Neural progenitor cell (in vitro differentiated cells): Measurements from ENCODE around the gene LRRC45. TPM values are rescaled to one million over a fixed set of nuclear protein-coding genes. Genes with fewer than 3 reads are reported as not detected.

ENCODE experiments used
- DNase-seq: peaks from one replicate; pipeline ENCODE4 v3.0.0-alpha.2; 2016; ENCODE audit warnings: low spot score
- H2AFZ ChIP-seq: fragments of 200-600 bp; sonication (generic); replicated peaks from 2 replicates; pipeline ENCODE4 v1.6.1; 2016; ENCODE audit warnings: antibody characterized with exemption
- H3F3A ChIP-seq: fragments of 200-600 bp; sonication (generic); 2 replicates; pipeline ENCODE4 v1.6.1; 2016; ENCODE audit warnings: antibody characterized with exemption, low read depth
- H3K27ac ChIP-seq: fragments of 200-600 bp; sonication (generic); 2 replicates; pipeline ENCODE4 v1.5.1; 2016; ENCODE audit warnings: mild to moderate bottlenecking
- H3K27me3 ChIP-seq: fragments of 200-600 bp; sonication (generic); 2 replicates; pipeline ENCODE4 v1.6.1; 2016; ENCODE audit warnings: mild to moderate bottlenecking, moderate library complexity
- H3K36me3 ChIP-seq: fragments of 200-600 bp; sonication (generic); 2 replicates; pipeline ENCODE4 v1.5.1; 2016
- H3K4me1 ChIP-seq: fragments of 200-600 bp; sonication (generic); 2 replicates; pipeline ENCODE4 v1.6.1; 2016; ENCODE audit warnings: mixed run types
- H3K4me2 ChIP-seq: fragments of 200-600 bp; sonication (generic); 2 replicates; pipeline ENCODE4 v1.6.1; 2016
- H3K4me3 ChIP-seq: fragments of 200-600 bp; sonication (generic); 2 replicates; pipeline ENCODE4 v1.5.1; 2016
- H3K79me2 ChIP-seq: fragments of 200-600 bp; sonication (generic); 2 replicates; pipeline ENCODE4 v1.6.1; 2016; ENCODE audit warnings: low read depth
- H3K9ac ChIP-seq: fragments of 200-600 bp; sonication (generic); 2 replicates; pipeline ENCODE4 v1.6.1; 2016
- H3K9me3 ChIP-seq: fragments of 200-600 bp; sonication (generic); 2 replicates; pipeline ENCODE4 v1.5.1; 2016; ENCODE audit warnings: low read depth
- H4K20me1 ChIP-seq: fragments of 200-600 bp; sonication (generic); 2 replicates; pipeline ENCODE4 v1.6.1; 2016; ENCODE audit warnings: low read depth
- H3K27ac Mint-ChIP-seq: 3 replicates; pipeline ENCODE4 v1.8.0; 2021; ENCODE audit warnings: mixed read lengths
- H3K27me3 Mint-ChIP-seq: 2 replicates; pipeline ENCODE4 v1.8.0; 2022; ENCODE audit warnings: low read depth, mild to moderate bottlenecking, inconsistent platforms, moderate library complexity, mixed read lengths; ENCODE audit not compliant: insufficient read depth
- H3K36me3 Mint-ChIP-seq: 3 replicates; pipeline ENCODE4 v1.8.0; 2021; ENCODE audit warnings: mixed read lengths
- H3K4me1 Mint-ChIP-seq: 3 replicates; pipeline ENCODE4 v1.8.0; 2021; ENCODE audit warnings: mixed read lengths
- H3K4me3 Mint-ChIP-seq: 3 replicates; pipeline ENCODE4 v1.8.0; 2021; ENCODE audit warnings: mild to moderate bottlenecking, moderate library complexity, mixed read lengths
- H3K9me3 Mint-ChIP-seq: 3 replicates; pipeline ENCODE4 v1.8.0; 2020; ENCODE audit warnings: mixed read lengths
- EZH2 ChIP-seq: fragments of 200-600 bp; sonication (generic); IDR thresholded peaks from 2 replicates; pipeline ENCODE4 v1.6.1; 2017; ENCODE audit warnings: antibody characterized with exemption, mild to moderate bottlenecking, moderate library complexity
- EZH2phosphoT487 ChIP-seq: fragments of 200-600 bp; sonication (generic); IDR thresholded peaks from 2 replicates; pipeline ENCODE4 v1.6.1; 2017; ENCODE audit warnings: antibody characterized with exemption
- total RNA-seq: library from RNA; depleted of rRNA; stranded (reverse); fragments of >200 nt; gene quantifications from 2 replicates; pipeline ENCODE4 v1.2.3, GENCODE V29; 2015; ENCODE audit warnings: low replicate concordance
- TF ChIP-seq, protein P1 (sequence below): fragments of 200-600 bp; sonication (generic); IDR thresholded peaks from 2 replicates; pipeline ENCODE4 v1.5.1; 2017; ENCODE audit warnings: antibody characterized with exemption, mild to moderate bottlenecking

The LRRC45 gene
- total RNA-seq, 1 donor from 2014 or later, result 15.4 TPM

GRCh38 chr17:82076018-82076784, 53.1 kb downstream of the LRRC45 start:
- Mint-ChIP-seq H3K27me3 (peaks cover 2% of the 10 kb centered on the region), H3K4me3 (peak overlapping the region; percentile 55), H3K4me1 (peaks cover 2% of the 10 kb centered on the region), H3K9me3 (no peaks in the 10 kb centered on the region), H3K27ac (no peak overlapping the region), H3K36me3 (peaks cover 5% of the 10 kb centered on the region)
- Histone ChIP-seq H3K36me3 (no peaks in the 10 kb centered on the region), H4K20me1 (peaks cover 29% of the 10 kb centered on the region), H3K27ac (peak overlapping the region; percentile 34), H3K79me2 (no peaks in the 10 kb centered on the region), H3K4me2 (no peak overlapping the region), H3K4me3 (no peak overlapping the region), H3K4me1 (no peaks in the 10 kb centered on the region), H2AFZ (no peak overlapping the region), H3K9ac (no peak overlapping the region), H3K27me3 (peaks cover 31% of the 10 kb centered on the region), H3F3A (peaks cover 37% of the 10 kb centered on the region), H3K9me3 (no peaks in the 10 kb centered on the region)
- DNase-seq, result no peak
- TF ChIP-seq, protein P1, sequence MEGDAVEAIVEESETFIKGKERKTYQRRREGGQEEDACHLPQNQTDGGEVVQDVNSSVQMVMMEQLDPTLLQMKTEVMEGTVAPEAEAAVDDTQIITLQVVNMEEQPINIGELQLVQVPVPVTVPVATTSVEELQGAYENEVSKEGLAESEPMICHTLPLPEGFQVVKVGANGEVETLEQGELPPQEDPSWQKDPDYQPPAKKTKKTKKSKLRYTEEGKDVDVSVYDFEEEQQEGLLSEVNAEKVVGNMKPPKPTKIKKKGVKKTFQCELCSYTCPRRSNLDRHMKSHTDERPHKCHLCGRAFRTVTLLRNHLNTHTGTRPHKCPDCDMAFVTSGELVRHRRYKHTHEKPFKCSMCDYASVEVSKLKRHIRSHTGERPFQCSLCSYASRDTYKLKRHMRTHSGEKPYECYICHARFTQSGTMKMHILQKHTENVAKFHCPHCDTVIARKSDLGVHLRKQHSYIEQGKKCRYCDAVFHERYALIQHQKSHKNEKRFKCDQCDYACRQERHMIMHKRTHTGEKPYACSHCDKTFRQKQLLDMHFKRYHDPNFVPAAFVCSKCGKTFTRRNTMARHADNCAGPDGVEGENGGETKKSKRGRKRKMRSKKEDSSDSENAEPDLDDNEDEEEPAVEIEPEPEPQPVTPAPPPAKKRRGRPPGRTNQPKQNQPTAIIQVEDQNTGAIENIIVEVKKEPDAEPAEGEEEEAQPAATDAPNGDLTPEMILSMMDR, result no peak
- TF ChIP-seq EZH2 (no peak), EZH2phosphoT487 (no peak)

DNA sequence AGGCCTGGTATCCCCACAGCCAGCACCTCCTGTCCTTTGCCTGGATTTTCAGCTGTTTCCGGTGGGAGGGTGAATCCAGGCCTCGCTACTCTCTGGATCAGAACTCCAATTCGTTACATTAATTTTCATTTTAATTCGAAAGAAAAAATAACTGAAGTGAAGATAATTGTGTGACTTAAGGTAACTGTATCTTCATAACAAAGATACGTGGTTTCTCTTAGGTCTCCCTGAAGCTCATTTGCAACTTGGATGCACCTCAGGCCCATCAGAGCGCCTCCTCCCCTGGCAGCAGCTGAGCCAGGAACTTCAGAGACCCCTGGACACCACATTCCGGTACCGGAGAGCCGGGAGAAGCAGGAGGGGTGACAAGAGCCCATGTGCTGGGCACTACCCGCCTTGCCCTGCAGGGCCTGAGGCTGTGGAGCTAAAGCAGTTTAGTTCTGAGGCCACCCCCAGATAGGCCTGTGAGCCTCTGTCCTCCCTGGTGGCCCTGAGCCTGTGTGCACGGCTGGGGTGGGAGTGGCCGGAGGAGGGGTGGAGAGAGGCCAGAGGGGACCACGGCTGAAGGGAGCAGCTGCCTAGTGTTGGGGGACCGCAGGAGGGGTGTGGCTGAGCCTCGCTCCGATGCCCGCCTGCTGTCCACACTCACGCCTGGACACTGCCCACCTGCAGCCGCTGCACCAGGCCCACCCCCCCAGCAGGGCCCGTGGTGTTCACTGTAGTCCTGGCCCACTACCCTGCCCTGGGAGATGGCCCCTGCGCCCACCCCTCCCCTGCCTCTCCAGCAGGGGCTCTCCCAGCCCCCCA, 53.9 kb downstream of the LRRC45 start:
- Histone ChIP-seq H3K27ac (peak overlapping the region; percentile 34), H3K4me1 (no peaks in the 10 kb centered on the region), H3K4me2 (no peak overlapping the region), H3K79me2 (no peaks in the 10 kb centered on the region), H3K36me3 (no peaks in the 10 kb centered on the region), H2AFZ (no peak overlapping the region), H3K27me3 (peaks cover 25% of the 10 kb centered on the region), H3K9me3 (no peaks in the 10 kb centered on the region), H3F3A (peaks cover 37% of the 10 kb centered on the region), H3K4me3 (no peak overlapping the region), H3K9ac (no peak overlapping the region), H4K20me1 (peaks cover 34% of the 10 kb centered on the region)
- Mint-ChIP-seq H3K9me3 (no peaks in the 10 kb centered on the region), H3K27ac (no peak overlapping the region), H3K4me3 (no peak overlapping the region), H3K4me1 (peaks cover 2% of the 10 kb centered on the region), H3K36me3 (peaks cover 5% of the 10 kb centered on the region), H3K27me3 (peaks cover 2% of the 10 kb centered on the region)
- TF ChIP-seq, protein P1, result no peak
- TF ChIP-seq EZH2, result no peak
- TF ChIP-seq EZH2phosphoT487, result no peak
- peak; percentile 57 for DNase-seq

- H3K36me3 Mint-ChIP-seq, result peaks cover 5% of the 10 kb centered on the region
- DNase-seq, result peak; percentile 41
Observed at GRCh38 chr17:82077617-82078358, 54.7 kb downstream of the LRRC45 start.

More at GRCh38 chr17:82077617-82078358, 54.7 kb downstream of the LRRC45 start:
- Mint-ChIP-seq H3K4me1 (peaks cover 2% of the 10 kb centered on the region), H3K9me3 (no peaks in the 10 kb centered on the region), H3K27me3 (peaks cover 2% of the 10 kb centered on the region), H3K4me3 (no peak overlapping the region), H3K27ac (no peak overlapping the region)
- Histone ChIP-seq H2AFZ (no peak overlapping the region), H3K9me3 (no peaks in the 10 kb centered on the region), H3K4me3 (no peak overlapping the region), H3K36me3 (no peaks in the 10 kb centered on the region), H3K9ac (no peak overlapping the region), H3K79me2 (no peaks in the 10 kb centered on the region), H4K20me1 (peaks cover 42% of the 10 kb centered on the region), H3F3A (peaks cover 37% of the 10 kb centered on the region), H3K27me3 (peaks cover 19% of the 10 kb centered on the region), H3K4me1 (no peaks in the 10 kb centered on the region), H3K27ac (peak overlapping the region; percentile 34), H3K4me2 (no peak overlapping the region)
- TF ChIP-seq, protein P1, result peak; percentile 7
- no peak for TF ChIP-seq EZH2phosphoT487
- no peak for TF ChIP-seq EZH2
